Fibroblast of skin of left biceps (primary cell): ENCODE measurements around the gene KIF17.

ENCODE experiments used
- DNase-seq, 2 experiments: peaks; one replicate each; pipeline ENCODE4 v3.0.0-alpha.2; 2013; ENCODE audit warnings: low read depth in 2 of 2

Gene KIF17

DNA sequence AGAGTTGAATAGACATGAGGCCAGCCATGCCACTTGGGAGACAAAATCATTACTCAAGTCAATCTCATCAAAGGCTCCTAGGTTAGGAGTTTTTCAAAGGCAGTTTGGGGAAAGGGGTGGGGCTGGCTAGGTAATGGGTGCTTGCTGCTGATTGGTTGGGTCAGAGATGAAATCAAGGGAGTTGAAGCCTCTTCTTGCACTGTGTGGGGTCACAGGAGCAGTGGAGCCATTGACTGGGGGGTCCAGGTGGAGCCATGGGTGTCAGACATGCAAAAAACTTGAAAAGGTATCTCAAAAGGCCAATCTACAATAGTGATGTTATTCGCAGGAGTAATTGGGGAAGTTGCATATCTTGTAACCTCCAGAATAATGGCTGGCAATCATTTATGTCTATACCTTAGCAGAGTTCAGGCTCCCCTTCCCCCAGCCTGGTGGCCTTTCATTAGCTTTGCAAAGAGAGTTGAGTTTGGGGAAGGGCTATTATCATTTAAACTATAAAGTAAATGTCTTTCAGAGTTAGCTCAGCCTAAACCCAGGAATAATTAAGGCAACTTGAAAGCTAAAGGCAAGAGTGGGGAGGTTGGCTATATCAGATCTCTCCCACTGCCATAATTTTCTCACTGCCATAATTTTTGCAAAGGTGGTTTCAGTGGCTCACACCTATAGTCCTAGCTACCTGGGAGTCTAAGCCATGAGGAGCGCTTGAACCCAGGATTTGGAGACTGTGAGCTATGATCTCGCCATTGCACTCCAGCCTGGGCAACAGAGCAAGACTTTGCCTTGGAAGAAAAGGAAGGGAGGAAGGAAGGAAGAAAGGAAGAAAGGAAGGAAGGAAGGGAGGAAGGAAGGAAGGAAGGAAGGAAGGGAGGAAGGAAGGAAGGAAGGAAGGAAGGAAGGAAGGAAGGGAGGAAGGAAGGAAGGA lies 92.4 kb downstream of the KIF17 start:
- DNase-seq: no peak

DNA sequence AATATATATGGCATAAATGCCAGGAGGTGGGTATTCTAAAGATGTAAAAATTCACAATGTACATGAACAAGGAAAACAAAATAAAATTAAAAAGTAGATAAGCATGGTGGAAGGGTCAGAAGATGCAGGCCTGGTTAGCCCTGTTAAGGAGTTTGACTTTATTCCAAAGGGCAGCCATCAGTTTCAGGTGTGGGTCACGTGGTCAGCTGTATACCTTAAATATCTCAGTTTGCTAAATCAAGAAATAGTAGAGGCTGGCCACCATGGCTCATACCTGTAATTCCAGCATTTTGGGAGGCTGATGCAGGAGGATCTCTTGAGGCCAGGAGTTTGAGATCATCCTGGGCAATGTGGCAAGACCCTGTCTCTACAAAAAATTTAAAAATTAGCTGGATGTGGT lies 93.1 kb downstream of the KIF17 start:
- DNase-seq: no peak

DNA sequence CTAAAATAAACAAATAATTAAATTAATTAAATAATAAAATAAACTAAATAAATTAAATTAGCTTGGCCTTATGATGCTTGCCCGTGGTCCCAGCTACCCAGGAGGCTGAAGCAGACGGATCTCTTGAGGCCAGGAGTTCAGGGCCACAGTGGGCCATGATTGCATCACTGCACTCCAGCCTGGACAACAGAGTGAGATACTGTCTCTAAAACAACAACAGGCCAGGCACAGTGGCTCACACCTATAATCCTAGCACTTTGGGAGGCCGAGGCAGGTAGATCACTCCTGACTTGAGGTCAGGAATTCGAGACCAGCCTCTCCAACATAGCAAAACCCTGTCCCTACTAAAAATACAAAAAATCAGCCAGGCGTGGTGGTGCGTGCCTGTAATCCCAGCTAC lies 96.8 kb downstream of the KIF17 start:
- DNase-seq: no peak

DNA sequence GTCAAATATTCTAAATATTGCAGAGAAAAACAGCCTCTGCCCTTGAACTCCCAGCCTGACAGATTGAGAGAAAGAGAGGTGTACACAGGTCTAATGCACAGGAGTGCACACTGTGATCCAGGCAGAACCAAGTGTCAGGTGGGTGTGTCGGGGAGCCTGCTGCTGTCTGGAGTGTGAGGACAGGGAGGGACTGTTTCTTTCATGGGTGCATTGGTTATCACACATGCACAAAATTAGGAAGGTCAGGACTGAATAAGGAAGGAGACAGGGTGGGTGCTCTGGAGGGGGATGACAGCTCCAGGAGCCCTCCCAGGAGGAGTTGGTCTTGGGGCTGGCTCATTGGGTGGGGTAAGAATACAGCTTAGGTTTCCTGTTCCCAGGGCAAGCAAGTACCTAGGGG lies 97.8 kb downstream of the KIF17 start:
- DNase-seq: no peak

DNA sequence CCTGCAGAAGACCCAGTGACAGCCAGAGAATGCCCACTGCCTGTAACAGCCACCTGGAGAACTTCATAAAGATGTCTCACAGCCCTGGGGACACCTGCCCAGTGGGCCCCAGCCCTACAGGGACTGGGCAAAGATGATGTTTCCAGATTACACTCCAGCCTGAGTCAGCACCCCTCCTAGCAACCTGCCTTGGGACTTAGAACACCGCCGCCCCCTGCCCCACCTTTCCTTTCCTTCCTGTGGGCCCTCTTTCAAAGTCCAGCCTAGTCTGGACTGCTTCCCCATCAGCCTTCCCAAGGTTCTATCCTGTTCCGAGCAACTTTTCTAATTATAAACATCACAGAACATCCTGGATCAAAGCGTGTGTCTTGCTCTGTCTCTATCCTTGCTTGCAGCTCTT lies 99.3 kb downstream of the KIF17 start:
- no peak for DNase-seq

DNA sequence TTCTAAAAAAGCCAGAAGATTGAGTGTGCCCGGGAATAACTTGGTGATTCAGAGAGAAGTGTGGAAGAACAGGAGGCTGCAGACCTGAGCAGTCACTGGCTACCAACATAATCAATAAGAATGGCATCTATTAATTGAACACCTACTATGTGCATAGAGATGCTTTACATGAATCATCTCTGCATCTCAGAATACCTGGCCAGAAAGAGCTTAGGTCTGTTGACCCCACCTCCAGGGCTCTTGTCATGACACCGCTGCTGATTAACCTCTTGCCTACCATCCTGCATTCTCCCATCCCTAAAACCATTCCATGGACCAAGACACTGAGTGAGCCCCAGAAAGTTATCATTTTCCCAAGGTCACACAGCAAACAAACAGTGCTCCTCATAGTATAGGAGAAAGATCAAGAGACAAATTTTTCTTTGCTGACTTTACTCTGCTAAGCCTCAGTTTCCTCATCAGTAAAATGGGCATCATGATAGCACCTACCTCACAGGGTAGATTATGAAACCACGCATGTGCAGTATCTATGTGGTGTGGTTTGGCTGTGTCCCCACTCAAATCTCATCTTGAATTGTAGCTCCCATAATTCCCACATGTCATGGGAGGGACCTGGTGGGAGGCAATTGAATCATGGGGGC lies 100.8 kb downstream of the KIF17 start:
- no peak for DNase-seq

DNA sequence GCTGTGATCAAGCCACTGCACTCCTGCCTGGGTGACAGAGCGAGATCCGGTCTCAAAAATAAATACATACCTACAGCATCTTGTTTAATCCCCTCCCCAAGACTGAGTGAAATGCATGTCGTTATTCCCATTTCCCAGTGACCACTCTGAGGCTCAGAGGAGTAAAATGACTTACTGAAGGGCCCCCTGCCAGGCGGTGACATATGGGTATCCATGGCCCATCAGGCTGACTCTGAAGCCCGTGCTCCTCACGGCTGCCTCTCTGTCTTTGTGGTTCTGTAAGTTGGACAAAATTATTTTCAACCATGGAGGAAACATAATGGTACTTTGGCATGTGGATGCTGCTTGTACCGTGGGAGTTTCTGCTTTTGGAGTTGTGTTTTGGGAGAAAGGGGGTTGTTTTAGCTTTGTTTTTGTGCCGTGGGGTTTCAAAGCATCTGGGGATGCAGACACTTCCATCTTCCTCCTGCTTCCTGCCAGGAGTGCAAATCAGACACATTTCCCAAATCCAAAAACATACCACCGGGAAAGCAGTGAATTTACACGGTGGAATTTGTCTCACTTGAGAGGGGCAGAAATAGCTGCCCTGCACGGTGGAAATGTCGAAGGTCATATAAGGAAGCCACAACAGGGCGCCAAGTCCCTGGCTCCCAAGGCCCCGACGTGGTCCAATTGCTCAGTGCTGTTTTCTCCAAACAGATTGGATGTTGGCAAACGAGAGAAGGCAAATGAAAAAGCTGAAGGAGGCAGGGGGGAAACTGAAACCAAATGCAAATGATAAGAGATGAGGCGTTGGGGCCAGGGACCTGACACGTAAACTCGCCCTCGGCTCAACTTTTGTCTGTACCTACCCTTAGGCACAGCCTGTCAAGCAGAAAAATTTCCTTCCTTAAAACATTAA lies 101.6 kb downstream of the KIF17 start:
- DNase-seq: no peak

DNA sequence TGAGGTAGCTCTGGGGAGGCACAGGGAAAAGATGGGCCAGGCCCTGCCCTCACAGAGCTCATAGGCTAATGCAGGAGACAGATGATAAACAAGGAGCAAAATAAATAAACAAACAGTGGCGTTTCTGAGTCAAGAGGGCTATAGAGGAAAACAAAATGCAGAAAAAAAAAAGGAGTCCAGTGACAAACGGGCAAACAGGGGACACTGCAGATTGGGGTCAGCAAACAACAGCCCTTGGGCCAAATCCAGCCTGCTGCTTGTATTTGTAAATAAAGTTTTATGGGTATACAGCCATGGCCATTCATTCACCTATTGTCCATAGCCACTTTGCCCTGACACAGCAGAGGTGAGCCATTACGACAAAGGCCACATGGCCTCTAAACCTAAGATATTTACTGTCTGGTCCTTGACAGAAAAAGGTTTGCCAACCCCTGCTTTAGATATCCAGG lies 103.7 kb downstream of the KIF17 start:
- no peak for DNase-seq
